Suppressor macrophage treated with lipopolysaccharide for 1 hour (primary cell): ENCODE data around the gene SLC10A7.
A peak's percentile ranks its signal among the peaks of the same experiment; 100 is the strongest.

Experiments
- DNase-seq, 3 donors: peaks; one replicate each; pipeline ENCODE4 v3.0.0-alpha.2; 2020 to 2022

The SLC10A7 gene

DNA sequence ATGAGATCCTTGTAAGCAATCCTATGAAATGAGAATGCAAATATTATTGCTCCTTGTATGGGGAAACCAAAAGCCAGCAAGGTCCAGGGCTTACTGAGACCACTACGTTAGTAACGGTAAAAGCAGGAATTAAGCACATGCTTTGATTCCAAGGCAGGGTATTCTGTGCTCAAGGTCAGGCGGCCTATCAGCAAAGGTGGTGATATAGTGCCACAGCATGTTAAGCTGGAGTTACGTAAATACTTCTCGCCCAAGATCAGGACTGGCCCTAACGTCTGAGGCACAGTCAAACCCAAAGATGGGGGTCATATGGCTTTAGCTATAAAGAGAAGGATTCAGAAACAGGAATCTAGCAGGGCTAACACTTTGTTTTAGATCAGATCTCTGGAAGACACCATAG is 27.6 kb downstream of the SLC10A7 start:
- no peak for DNase-seq

DNA sequence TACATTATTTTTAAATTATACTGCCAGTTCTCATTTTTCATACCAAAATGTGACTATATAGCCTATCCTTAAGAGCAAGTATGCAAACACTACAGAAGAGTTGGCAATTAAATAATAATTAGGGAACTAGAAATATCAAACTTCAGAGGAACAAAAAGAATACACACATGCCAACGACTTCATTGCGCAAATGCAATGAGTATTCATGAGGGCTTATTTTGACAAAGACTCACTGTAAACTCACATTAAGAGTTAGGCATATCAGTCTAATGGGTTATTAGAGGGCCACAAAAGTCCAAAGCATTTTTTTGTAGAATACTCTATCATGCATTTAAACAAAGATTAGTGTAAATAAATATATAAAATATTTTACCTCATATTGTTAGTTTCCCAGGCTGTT is 31.6 kb downstream of the SLC10A7 start:
- peak in 2 of 3 donors; percentile 7 to 16 for DNase-seq

DNA sequence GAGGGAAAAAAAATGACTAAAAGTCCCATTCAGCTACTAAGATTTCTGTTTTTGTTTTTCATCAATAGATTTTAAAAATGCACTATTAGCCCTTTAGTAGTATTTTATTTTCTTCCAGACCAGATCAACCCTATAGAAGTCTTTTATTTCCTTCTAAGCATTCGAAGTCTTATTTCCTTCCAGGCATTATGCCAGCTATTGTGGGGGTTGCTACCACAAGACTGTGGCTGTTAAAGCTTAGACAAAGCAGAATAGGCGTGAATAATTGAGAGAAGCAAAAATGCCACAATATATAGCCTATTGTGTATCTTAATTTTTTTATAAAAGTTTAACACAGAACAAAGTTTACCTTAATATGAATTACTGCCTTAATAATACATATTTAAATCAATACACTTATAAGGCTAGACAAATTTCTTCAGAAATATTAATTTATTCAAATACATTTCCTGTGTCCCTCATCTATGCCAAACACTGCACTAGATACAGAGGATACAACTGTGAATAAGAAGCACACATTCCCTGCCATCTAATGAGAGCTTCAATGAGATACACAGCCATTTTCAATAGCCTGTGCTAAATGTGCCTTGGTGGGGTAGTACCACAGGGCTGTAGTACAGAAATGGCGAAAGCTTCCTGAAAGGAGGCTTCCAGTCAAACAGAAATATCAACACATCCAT is 33.1 kb downstream of the SLC10A7 start:
- no peak for DNase-seq

DNA sequence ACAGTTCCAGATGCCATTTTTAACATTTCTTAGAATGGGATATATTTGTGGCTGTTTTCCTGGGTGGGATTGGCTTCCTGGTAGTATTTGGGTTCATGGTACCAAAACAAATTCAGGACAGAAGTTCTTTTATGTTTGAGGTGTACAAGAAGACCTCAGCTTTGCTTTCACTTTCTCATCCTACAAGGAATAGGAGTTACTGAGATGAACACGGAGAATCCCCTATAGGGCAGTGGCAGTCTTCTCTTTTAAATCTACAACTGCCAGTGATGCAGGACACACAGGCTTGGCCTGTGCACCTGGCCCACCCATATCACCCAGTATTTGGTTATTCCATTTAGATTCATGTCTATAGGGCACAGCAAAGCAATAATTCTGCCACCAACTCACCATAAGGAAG is 35.2 kb downstream of the SLC10A7 start:
- no peak for DNase-seq

DNA sequence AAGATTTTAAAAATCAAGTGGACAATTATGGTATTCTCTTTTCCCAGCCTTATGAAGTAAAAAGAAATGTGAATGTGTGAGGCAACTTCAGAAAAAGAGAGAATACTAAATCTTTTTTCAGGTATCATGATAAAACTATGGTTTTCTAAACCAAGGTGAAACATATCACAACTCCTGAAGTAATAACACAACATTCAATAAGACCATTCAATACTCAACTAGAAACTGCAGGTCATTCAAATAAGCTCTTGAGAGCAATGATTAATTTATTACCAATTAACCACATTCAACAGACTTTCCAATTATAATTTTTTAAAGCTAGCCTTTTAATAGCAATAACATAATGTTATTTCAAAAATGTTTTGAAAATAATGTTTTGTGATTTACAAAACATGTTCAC is 35.8 kb downstream of the SLC10A7 start:
- DNase-seq: no peak

DNA sequence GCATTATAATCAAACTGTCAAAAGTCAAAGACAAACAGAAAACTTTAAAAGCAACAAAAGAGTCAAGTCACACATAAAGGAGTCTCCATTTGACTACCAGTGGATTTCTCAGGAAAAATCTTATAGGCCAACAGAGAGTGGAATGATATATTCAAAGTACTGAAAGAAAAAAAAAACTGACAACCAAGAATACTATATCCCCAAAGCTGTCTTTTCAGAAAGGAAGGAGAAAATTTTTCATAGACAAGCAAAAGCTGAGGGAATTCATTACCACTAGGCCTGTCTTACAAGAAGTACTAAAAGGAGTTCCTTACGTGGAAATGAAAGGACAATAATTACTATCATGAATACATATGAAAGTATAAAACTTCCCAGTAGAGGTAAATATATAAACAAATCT is 39.0 kb downstream of the SLC10A7 start:
- no peak for DNase-seq

DNA sequence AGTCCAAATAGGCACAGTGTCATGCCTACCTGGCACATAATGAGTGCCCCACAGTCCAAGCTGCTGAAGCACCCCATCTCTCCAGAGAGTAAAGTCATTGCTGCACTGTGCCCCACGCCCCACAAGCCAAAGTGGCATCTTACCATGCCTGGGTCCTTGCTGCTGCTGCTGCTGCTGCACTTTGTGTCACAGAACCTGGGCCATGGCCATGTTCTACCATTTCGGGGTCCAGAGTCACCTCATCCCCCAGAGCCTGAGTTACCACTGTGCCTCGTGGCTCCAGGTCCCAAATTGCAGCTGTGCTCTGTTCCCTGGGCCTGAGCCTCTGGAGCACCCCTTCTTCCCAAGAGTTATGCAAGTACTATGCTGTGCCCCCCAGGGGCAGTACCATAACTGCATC is 40.5 kb downstream of the SLC10A7 start:
- no peak for DNase-seq

DNA sequence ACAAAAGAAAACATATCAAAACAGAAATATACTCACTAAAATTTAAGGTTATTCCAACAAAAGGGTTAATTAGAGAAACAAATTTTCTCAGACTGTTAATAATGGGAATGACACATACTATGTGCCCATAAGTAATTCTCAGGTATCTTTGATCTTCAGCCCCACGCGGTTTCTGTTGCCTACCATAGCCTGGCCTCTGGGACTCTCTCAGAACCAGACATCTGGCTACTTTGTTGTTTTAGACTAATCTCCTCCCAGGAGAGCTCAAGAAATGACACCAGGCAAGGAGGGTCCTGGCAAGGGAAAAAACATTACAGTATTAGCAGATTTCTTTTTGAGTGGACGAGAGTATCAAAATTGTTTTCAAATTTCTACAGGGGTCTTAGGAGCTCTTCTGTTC is 43.7 kb downstream of the SLC10A7 start:
- DNase-seq: no peak

DNA sequence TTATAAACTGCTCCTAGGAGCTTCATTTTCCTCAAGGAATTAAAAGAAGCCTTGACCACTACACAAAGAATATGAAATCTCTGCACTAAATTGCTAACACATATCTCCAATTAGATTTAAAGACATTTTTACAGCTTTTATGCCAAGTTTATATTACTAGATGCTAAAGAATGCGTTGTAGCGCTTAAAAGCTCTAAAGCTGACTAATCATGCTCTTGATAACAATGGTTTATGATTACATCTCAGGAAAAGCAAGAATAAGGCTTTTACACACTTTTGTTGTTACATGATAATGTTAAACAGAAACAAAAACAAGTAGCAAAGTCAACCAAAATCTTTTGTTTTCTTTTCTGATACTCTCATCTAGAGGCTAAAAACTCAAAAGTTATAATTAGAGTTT is 44.7 kb downstream of the SLC10A7 start:
- DNase-seq: no peak

DNA sequence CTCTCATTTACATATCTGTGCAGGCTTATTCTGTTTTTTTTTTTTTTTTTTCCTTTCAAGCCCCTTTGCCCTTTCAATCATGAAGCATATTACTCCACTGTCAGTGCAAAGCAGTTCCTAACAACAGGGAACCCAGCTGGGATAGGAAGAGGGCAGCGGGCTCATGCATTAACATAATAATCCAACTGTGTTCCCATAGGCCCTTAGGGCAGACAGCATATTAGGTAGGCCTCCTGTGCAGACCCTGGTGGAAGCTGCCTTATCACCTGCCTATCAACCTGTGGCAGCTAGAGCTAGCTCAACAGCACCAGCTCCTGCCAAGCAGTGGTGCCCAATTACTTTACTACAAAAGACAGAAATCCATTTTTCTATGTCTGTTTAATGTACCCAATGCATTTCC is 49.3 kb downstream of the SLC10A7 start:
- no peak for DNase-seq

DNA sequence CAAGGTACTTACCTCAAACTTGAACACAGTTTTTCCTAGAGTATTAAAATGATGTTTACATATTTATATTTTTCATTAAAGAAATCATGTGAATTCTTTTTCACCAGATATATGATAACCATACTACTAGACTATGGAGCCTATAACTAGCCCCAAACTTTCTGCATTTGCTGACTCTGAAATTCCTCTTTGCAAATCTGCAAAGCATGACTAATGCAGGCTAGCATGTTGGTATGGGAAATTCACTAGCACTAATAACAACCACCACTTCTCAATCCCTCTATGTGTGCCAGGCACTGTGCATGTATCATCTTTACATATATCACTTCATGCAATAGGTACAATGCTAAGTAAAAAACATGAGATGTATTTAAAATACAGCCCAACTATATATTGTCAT is 51.1 kb downstream of the SLC10A7 start:
- DNase-seq: no peak

DNA sequence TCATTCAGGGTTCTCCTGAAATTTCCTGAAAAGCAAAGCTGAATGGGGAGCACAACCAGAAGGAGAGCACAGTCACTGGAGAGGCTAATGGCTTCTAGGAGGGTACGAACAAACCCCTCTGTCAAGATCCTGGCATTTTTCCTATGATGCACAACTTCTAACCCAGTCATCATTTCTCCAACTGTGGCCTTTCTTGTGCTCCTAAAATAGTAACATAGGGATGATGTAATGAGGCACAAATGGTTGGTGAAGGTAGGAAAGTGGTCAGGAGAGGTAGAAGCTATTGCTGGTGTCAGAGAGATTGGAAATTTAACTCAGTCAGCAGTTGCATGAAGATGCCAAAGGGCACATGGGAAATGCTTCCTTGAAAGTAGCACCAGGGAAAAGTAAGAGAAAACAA is 52.7 kb downstream of the SLC10A7 start:
- DNase-seq: no peak

DNA sequence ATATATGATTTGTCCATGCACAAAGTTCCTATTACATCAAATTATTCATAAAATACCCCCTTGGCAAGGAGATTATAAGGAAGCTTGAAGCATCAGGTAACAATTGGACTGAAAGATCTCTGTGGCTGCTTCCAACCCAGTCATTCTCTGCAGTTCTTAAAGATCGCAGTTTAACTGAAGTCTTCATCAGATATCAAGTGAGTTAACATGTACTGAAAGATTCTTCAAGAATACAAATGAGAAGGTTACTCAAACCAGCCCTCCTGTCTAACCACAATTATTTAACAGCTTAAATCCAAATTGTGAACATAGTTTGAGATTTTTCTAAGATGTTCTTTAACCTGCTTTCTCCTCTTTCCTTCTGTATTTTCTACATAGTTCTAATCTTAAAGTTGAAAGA is 56.1 kb downstream of the SLC10A7 start:
- DNase-seq: no peak

DNA sequence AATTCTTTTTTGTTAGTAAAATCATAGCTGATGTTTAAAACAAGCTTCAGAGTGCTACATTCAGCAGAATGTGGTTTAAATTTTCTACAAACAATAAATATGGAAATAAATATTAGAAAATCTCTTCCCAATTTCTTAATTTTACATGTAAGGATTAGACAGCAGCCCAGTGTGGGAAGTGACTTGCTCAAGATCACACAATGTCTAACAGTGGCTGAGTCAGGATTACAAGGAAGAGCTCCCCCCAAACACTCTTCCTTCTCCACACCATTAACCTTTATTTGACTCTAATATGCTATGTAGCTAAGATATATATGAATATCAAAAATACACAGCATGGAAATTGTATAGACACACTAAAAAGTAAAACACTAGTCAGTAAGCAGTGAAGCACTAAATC is 59.5 kb downstream of the SLC10A7 start:
- peak in 2 of 3 donors; percentile 18 to 37 for DNase-seq

DNA sequence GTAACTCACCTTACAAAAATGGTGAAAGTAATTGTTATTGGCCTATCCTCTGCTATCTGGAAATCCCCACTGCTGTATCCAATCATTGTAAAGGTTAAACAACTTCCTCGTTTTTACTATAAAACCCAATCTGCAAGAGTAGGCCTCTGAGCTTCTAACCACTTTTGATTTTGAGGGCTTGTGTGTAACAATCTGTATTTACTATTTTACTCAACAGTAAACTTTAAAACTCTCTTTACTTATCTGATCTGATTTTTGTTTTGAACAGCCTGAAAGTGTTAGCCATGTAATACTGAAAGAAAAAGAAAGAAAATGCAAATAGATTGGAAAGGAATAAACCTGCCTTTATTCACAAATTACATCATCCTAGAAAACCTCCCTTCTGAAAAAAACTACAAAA is 63.1 kb downstream of the SLC10A7 start:
- DNase-seq: peak in 2 of 3 donors; percentile 18 to 42

DNA sequence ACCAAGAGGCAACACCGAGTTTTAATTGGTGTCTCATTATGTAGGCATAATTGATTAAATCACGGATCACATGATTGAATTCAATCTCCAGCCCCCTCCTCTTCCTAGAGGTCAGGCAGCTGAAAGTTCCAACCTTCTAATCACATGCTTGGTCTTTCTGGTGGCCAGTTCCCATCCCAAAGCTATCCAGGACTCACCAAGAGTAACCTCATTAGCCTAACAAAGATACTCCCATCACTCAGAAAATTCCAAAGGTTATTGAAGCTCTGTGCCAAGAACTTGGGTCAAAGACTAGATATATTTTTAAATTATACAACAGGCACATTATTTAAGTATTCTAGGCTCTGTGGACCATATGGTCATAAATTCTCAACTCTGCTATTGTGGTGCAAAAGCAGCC is 65.1 kb downstream of the SLC10A7 start:
- DNase-seq: no peak

DNA sequence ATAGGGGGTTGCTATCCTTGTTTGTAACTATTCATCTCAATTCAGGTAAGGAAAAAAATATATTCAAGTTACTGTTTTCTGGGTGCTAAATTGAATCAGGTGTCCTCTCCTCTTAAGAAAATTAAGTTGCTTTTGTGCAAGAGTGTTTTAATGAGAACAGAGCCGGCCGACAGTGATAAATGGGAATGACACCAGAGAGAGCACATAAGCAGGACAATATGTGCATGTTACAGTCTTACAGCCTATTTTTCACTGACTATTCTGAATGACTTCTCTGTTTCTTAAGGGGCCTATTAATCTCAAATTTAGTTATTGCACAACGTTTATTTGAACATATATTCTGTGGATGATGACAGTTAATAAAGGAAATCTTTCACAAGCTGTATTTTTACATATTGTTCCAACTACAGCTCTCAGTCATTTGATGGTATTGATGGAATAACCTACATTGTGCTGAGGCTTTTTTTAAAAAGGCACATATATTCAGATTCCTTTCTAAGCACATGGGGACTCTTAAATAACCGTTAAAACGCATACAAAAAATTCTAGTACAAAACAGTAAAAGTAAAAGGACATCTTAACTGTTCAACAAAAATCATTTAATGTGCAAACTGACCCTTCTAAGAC is 68.4 kb downstream of the SLC10A7 start:
- no peak for DNase-seq

DNA sequence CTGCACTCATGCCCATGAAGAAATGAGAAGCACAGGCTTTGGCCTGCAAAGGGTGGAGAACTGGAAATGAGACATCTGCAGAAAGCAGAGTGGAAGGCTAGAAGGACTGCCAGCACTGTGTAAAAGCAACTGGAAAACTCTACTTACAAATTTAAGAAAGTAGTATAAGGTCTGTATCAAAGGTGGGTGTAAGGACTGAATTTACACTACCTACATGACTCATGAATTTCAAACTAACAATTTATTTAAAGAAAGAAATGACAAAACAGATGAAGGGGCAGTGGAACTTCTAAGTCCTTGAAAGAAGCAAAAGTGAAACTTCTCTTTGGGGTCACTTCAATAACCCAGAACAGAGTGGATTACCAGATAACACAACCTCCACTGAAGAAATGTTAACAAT is 71.2 kb downstream of the SLC10A7 start:
- peak in 1 of 3 donors; percentile 11 for DNase-seq

DNA sequence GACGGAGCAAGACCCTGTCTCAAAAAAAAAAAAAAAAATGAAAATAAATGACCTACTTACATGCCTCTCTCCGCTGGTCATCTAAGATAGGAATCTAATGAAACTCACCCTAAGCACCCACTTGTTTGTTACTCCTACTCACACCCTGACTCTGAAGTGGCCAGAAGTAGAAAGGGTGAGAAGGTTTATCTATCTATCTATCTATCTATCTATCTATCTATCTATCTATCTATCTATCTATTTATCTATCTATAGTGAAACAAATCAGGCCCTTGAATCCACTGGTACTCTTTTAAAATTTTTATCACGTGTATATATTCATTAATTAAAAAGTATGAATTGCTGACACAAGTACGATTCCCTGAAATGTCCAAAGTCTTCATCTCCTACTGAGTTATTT is 75.2 kb downstream of the SLC10A7 start:
- DNase-seq: no peak

DNA sequence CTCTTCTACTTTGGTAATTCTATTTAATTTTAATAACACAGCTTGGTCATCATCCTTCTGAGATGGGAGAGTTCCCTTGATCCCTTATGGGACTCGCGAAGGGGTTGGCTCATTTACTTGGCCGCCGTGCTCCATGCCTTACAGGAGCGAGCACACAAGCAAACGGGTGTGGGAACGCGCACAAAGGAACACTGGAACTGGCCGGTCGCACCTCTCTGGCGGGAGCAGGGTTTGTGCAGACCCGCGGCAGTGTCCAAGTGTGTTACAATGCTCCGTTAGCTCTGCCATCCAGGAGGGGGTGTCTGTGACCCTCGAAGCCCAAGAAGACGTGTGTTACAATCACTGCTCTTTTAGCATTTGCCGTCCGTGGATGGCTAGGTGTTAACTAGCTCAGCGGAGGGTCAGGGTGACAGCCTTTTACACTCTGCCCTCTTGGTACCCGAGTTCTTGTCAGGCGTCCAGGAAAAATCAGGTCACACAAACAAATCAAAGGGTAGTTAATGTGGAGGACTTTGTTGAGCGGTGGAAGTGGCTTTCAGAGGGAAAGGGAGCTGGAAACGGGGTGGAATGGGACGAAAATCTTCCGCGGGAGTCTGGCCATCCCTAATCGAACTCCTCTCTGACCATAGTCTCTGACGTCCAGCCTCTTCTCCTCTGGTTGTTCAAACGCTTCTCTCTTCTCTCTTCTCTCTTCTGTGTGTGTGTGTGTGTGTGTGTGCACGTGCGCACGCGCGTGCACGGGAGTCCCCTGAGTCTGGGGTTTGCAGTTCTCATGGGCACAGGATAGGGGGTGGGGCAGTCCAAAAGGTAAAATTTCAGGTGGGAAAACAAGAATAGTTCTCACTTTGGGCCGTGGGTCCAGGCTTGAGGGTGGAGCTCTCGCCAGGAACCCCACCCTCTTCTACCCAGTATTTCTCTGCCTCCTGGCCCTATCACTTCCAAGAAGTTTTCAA is 76.3 kb downstream of the SLC10A7 start:
- no peak for DNase-seq

DNA sequence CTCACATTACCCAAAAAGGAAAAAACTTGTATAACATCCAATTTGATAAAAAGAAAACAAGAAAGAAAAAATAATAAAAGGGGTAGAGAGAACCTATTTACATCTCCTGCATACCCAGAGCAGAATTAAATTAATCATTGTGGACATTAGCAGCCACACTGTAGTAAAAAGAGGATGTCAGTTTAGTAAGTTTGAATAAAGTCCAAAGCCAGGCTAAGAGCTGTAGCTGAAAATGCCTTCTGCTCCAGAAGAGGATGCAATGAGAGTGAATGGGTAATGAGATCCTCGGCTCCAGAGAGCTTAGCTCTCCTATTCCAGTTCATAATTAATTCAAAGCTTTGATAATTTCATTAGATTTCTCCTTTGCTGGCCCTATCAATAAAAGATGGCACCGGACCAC is 78.2 kb downstream of the SLC10A7 start:
- DNase-seq: no peak

DNA sequence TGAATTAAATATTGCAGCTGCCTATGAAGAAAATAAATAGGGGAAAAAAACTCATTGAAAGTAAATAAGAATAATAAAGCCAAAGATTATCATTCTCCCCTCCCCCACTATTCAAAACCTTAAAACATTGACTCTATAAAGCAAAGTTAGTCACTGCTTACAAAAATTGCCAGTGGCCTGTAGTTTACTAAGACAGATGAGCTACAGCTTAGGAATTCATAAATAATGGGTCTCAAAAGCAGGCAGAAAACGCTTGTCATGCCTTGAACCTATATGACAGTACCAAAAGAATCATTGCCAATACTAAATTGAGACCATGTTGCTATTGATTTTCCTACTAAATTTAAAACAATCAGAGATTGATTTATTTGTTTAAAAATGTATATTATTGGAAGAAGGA is 78.9 kb downstream of the SLC10A7 start:
- no peak for DNase-seq

DNA sequence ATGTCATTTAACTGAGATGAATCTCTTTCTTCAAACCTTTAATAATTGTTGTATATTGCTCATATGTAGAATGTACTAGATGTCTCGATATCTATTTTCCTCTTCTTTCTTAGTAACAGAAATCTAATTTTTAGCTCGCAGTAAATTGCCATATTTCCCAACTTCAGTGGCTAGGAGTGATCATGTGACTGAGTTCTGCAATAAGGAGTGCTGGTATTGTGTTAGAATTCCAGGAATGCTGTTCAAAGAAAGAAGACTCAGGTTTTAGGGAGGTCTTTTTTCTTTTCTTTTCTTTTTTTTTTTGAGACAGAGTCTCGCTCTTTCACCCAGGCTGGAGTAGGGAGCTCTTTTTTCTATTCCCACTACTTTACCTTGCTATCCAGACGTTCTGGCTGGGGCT is 81.7 kb downstream of the SLC10A7 start:
- DNase-seq: no peak

DNA sequence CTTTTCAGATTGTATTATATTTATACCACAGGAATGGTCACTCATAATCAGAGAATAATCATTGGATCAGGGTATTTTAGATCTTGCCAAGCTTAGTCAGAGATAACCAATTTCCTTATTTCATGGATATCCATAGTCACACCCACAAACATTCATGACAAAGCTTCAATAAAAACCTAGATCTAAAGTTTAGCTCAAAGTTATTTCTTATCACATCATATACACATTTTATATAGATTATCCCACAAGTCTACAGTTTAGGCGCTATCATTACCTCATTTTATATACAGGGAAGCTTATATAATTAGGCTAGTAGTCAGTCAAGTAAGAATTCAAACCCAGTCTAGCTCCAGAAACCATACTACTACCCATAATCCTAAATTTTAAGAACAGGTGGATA is 82.3 kb downstream of the SLC10A7 start:
- DNase-seq: no peak
